T-helper 2 cell treated with Interferon-gamma antibody and Interleukin-4, amounts not matched to agents 5 μg/mL and 100 μg/mL, for 36 hours (primary cell): Measurements from ENCODE around the gene SLC9A9.

Experiments used
- DNase-seq: peaks from one replicate; pipeline ENCODE4 v3.0.0; 2021; ENCODE audit warnings: low spot score
- H3K27ac Mint-ChIP-seq: one replicate; pipeline ENCODE4 v1.8.0; 2021; ENCODE audit warnings: mild to moderate bottlenecking, mixed read lengths
- H3K27me3 Mint-ChIP-seq: one replicate; pipeline ENCODE4 v1.8.0; 2021; ENCODE audit warnings: low read depth, mixed read lengths
- H3K36me3 Mint-ChIP-seq: one replicate; pipeline ENCODE4 v1.8.0; 2021; ENCODE audit warnings: low read depth, mixed read lengths
- H3K4me1 Mint-ChIP-seq: one replicate; pipeline ENCODE4 v1.8.0; 2021; ENCODE audit warnings: low read depth, mixed read lengths
- H3K4me3 Mint-ChIP-seq: one replicate; pipeline ENCODE4 v1.8.0; 2022; ENCODE audit warnings: mild to moderate bottlenecking, moderate library complexity, mixed read lengths
- H3K9me3 Mint-ChIP-seq: one replicate; pipeline ENCODE4 v1.8.0; 2021; ENCODE audit warnings: mixed read lengths

SLC9A9 gene

DNA sequence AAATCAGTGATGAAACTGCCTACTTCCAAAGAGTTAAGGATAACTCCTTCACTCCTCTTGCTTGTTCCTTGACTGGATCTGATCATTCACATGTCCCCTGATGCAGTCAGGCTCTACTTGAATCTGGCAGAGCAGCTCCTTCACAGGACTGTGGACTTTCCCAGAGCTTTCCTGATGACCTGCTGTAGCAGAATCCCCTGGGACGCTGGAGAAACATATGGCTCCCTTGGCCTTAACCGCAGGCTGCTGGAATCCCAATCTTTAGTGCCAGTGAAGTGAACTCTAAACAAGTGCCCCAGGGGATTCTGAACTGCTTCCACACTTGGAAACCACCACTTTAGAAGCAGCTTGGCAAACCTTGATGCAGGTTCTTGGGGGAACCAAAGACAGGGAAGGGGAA lies 510.9 kb downstream of the SLC9A9 start:
- H3K27me3 Mint-ChIP-seq = peaks cover 11% of the 10 kb centered on the region
- no peak overlapping the region for H3K4me3 Mint-ChIP-seq
- no peaks in the 10 kb centered on the region for H3K9me3 Mint-ChIP-seq
- H3K4me1 Mint-ChIP-seq = no peaks in the 10 kb centered on the region
- H3K36me3 Mint-ChIP-seq = no peaks in the 10 kb centered on the region
- DNase-seq = no peak
- no peak overlapping the region for H3K27ac Mint-ChIP-seq

GRCh38 chr3:143334231-143334630 lies 514.0 kb downstream of the SLC9A9 start:
- Mint-ChIP-seq H3K4me1 (no peaks in the 10 kb centered on the region), H3K36me3 (no peaks in the 10 kb centered on the region), H3K27ac (no peak overlapping the region), H3K9me3 (no peaks in the 10 kb centered on the region), H3K27me3 (peaks cover 17% of the 10 kb centered on the region), H3K4me3 (no peak overlapping the region)
- DNase-seq = no peak

DNA sequence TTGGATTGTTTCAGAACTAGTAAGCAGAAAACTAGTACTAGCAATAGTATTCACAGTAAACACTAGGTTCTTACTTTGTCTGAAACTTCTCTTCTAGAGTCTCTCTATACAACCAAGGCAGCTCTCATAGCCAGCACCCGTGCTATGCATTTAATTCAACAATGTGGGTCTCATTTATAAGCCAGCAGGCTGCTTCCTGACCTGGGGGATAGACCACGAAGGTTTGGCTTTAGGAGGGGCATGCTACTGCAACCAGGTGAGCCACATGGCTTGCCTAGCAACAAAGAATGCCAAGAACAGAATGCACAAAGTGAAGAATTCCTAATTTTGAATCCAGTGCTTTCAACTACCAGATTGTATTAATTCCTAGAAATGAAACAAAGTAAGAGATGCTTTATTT lies 514.9 kb downstream of the SLC9A9 start:
- no peak for DNase-seq
- Mint-ChIP-seq H3K27me3 (peaks cover 21% of the 10 kb centered on the region), H3K36me3 (no peaks in the 10 kb centered on the region), H3K9me3 (no peaks in the 10 kb centered on the region), H3K4me1 (no peaks in the 10 kb centered on the region), H3K4me3 (no peak overlapping the region), H3K27ac (no peak overlapping the region)

DNA sequence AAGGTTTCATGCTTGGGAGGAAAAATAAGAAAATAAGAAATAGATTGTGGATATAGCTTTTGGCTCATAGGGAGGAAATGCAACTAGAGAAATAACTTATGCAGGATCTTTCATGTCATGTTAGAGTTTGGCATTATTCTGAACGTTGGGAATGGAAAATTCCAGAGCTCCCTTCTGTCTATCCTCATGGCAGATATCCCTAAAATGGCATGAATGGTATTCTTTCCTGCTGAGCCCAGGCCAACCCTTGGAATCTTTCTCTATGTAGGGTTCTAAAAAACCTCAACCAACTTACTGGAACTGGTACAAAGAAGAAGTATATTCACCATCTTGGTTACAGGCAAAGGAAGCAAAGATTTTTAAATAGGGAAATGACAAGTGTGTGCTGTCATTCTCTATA lies 516.2 kb downstream of the SLC9A9 start:
- H3K36me3 Mint-ChIP-seq = no peaks in the 10 kb centered on the region
- no peaks in the 10 kb centered on the region for H3K9me3 Mint-ChIP-seq
- H3K27me3 Mint-ChIP-seq = peaks cover 20% of the 10 kb centered on the region
- peaks cover 2% of the 10 kb centered on the region for H3K4me1 Mint-ChIP-seq
- H3K27ac Mint-ChIP-seq = no peak overlapping the region
- H3K4me3 Mint-ChIP-seq = no peak overlapping the region
- DNase-seq = no peak

- no peaks in the 10 kb centered on the region for H3K36me3 Mint-ChIP-seq
- no peaks in the 10 kb centered on the region for H3K9me3 Mint-ChIP-seq
- peaks cover 2% of the 10 kb centered on the region for H3K4me1 Mint-ChIP-seq
- no peak for DNase-seq
- H3K27me3 Mint-ChIP-seq = peaks cover 20% of the 10 kb centered on the region
- H3K27ac Mint-ChIP-seq = no peak overlapping the region
- H3K4me3 Mint-ChIP-seq = no peak overlapping the region
Measured at GRCh38 chr3:143331350-143331749, 516.9 kb downstream of the SLC9A9 start.

DNA sequence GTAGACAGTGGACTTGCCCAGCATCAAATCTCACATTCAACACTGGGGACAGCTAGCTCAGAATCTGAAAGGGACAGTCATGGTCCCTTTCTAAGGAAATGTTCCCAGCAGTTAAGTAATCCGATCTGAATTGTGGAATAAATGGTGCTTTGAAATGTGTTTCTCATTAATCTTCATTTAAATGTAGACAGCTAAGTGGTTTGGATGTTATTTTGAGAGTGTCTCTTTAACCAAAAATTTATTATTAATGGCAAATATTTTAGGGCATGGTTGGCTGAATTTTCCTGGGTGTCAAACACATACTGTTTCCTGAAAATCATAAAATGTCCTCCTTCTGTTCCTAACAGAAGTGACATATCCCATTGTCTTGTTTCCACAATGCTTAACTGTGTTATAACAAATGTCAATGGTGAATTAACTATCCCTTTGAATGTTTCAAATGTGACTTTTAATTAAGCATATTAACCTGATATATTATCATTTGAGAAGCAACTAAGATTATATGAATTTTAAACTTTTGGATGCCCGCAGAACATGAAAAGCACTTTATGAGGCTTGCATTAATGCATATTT lies 517.9 kb downstream of the SLC9A9 start:
- no peaks in the 10 kb centered on the region for H3K36me3 Mint-ChIP-seq
- DNase-seq = no peak
- no peaks in the 10 kb centered on the region for H3K9me3 Mint-ChIP-seq
- H3K27ac Mint-ChIP-seq = no peak overlapping the region
- peaks cover 13% of the 10 kb centered on the region for H3K27me3 Mint-ChIP-seq
- H3K4me3 Mint-ChIP-seq = no peak overlapping the region
- peaks cover 2% of the 10 kb centered on the region for H3K4me1 Mint-ChIP-seq

DNA sequence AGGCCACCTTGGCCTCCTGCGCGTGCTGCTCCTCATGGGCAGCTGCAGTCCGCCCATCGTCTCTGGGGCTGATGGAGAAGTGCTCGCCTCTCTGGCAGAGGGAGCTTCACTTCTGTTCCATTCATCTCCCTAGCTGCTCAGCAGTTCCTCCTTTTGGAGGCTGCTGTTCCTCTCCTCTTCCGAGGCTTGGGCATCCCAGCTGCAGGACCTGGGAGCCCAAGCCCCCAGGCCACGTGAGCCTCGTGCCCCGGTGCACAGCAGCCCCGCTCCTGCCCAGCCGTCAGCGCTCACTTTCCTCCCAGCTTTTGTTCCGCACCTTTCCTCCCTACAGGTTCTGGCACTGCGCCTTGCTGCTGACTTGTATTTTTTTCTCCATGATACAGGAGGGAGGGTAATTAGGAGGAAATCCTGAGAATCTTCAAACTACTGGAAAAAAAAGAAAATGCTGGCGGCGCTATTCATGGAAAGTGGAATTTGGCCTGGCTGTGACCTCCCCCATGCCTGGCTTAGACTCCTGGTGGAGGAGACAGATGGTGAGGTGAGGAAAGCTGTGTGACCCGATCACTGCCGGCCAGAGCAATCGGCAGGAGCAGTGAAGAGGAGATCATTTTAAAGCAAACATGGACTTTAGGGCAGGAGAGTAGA lies 518.6 kb downstream of the SLC9A9 start:
- peaks cover 2% of the 10 kb centered on the region for H3K36me3 Mint-ChIP-seq
- no peak overlapping the region for H3K4me3 Mint-ChIP-seq
- peaks cover 2% of the 10 kb centered on the region for H3K4me1 Mint-ChIP-seq
- DNase-seq = no peak
- no peaks in the 10 kb centered on the region for H3K9me3 Mint-ChIP-seq
- peaks cover 13% of the 10 kb centered on the region for H3K27me3 Mint-ChIP-seq
- H3K27ac Mint-ChIP-seq = no peak overlapping the region

GRCh38 chr3:143328451-143328850 lies 519.8 kb downstream of the SLC9A9 start:
- Mint-ChIP-seq H3K4me1 (peaks cover 2% of the 10 kb centered on the region), H3K9me3 (no peaks in the 10 kb centered on the region), H3K4me3 (no peak overlapping the region), H3K27me3 (peaks cover 10% of the 10 kb centered on the region), H3K36me3 (peaks cover 2% of the 10 kb centered on the region), H3K27ac (no peak overlapping the region)
- no peak for DNase-seq

DNA sequence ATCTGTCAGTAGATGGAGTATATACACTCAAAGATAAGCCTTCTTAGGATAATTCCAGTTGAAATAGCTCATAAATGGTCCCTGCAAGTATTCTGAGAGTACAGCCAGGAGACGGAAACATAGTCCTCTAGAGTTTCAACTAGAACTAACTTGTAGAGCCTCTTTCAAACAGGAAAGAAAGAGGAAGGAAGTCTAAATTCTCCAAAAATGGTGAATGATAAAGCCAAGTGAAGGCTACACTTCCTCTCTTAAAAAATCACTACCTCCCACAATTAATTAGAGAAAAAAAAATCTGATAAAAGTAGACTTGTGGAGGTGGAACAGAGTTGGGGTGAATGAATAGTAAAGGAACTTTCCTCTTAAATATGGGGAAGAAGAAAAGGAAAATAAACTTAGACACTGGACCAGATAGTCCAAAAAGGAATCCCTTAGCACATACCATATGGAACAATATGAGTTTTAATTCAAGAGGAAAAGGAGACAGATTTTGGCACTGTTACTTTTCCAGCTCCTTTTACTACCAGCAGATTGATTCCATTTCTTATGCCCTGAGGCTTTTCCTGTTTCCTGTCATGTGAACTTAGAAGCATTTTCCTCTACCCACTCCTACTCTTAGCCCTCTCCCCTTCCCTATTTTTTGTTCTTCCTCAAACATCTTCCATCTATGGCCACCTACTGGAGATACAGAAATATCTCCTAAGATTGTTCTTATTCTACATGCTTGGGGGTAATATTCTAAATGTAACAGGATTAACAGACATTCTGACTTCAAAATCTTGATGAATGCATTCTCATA lies 521.1 kb downstream of the SLC9A9 start:
- no peak overlapping the region for H3K27ac Mint-ChIP-seq
- DNase-seq = no peak
- no peak overlapping the region for H3K4me3 Mint-ChIP-seq
- peaks cover 2% of the 10 kb centered on the region for H3K36me3 Mint-ChIP-seq
- peaks cover 3% of the 10 kb centered on the region for H3K9me3 Mint-ChIP-seq
- peaks cover 2% of the 10 kb centered on the region for H3K4me1 Mint-ChIP-seq
- peaks cover 13% of the 10 kb centered on the region for H3K27me3 Mint-ChIP-seq

DNA sequence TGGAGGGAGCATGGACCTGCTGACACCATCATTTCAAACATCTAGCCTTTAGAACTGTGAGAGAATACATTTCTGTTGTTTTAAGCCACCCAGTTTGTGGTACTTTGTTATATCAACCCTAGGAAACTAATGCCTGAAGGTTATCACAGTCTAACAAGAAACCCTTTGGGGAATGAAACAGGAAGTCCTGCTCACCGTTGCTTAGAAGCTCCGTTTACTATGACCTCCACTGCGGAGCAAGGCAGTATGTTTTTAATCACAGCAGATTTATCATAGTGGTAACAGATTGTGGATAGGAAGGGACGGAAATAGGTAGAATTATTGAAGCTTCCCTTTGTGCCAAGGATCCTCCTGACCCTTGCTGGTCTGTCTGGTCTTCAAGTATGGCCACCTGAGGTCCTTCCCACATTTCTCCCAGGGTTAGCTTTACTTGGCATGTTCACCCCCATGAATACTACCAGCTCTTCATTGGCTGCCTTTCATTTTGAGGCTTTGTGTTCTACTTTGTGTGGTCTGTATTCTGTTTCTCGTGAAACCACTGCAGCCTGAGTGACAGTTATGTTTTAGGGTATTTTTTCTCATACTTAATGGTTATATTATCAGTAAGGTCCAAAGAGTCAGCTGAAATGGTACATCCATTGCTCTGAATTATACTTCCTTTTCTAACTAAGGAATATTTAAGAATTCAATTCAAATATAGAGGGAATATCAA lies 527.1 kb downstream of the SLC9A9 start:
- peaks cover 2% of the 10 kb centered on the region for H3K27me3 Mint-ChIP-seq
- no peak overlapping the region for H3K4me3 Mint-ChIP-seq
- H3K9me3 Mint-ChIP-seq = peaks cover 3% of the 10 kb centered on the region
- no peak overlapping the region for H3K27ac Mint-ChIP-seq
- H3K4me1 Mint-ChIP-seq = peaks cover 2% of the 10 kb centered on the region
- DNase-seq = no peak
- peaks cover 2% of the 10 kb centered on the region for H3K36me3 Mint-ChIP-seq

GRCh38 chr3:143315766-143316165 lies 532.5 kb downstream of the SLC9A9 start:
- Mint-ChIP-seq H3K4me1 (no peaks in the 10 kb centered on the region), H3K27ac (no peak overlapping the region), H3K9me3 (no peaks in the 10 kb centered on the region)

DNA sequence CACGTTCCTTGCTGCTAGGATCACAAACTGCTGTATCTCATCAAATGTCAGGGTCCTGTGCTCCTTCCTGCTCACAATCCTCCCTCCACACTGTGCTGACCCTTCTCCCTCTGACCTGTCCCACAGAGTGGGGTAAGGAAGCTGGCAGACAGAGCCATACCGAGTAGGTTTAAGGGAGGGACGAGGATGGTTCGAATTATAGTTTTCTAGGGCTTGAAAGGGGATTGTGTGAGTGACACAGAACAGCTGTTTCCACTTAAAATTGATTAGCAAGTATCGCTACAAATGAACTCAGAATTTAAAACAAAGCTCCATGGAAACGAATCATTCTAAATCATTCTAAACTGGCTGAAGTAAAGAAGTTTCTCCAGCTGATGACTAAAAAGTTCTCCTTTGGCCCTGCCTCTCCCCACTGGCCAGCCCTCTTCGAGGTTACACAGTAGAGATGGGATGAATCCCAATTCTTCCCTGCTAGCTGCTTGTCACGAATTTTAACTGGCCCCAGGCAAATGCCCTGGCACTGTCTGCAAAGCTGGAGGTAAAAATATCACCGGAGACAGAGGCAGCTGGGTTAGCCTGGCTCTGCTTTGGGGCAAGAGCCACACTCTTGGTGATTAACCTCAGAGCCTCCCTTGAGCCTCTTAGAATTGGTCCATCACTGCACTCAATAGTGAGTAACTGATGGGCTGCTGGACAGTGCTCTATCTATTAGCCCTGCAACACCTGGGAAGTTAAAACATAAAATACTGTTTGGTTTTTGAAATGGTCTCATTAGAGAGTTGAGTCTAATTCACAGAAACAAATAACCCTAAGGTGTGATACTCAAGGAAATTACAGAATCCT lies 533.8 kb downstream of the SLC9A9 start:
- Mint-ChIP-seq H3K27ac (no peak overlapping the region), H3K9me3 (no peaks in the 10 kb centered on the region), H3K4me3 (no peak overlapping the region), H3K36me3 (no peaks in the 10 kb centered on the region), H3K4me1 (no peaks in the 10 kb centered on the region), H3K27me3 (no peaks in the 10 kb centered on the region)
- DNase-seq = no peak

More at GRCh38 chr3:143315766-143316165, 532.5 kb downstream of the SLC9A9 start:
- DNase-seq = no peak
- no peaks in the 10 kb centered on the region for H3K36me3 Mint-ChIP-seq
- no peaks in the 10 kb centered on the region for H3K27me3 Mint-ChIP-seq
- no peak overlapping the region for H3K4me3 Mint-ChIP-seq

GRCh38 chr3:143313893-143314188 lies 534.4 kb downstream of the SLC9A9 start:
- H3K36me3 Mint-ChIP-seq = no peaks in the 10 kb centered on the region

More at GRCh38 chr3:143313893-143314188, 534.4 kb downstream of the SLC9A9 start:
- Mint-ChIP-seq H3K4me3 (no peak overlapping the region), H3K27ac (no peak overlapping the region), H3K27me3 (no peaks in the 10 kb centered on the region), H3K9me3 (no peaks in the 10 kb centered on the region), H3K4me1 (no peaks in the 10 kb centered on the region)
- DNase-seq = no peak
